ENCODE measurements around the gene OBSL1. TPM values are rescaled to one million over a fixed set of nuclear protein-coding genes. Genes with fewer than 3 reads are reported as not detected.

Gene OBSL1
- total and polyA plus RNA-seq, 10 of the 15 experiments (the other 5 are each of a cell fraction or from before 2014, with no cell fraction given) = 0.14 to 0.77 TPM; not detected in 8

DNA sequence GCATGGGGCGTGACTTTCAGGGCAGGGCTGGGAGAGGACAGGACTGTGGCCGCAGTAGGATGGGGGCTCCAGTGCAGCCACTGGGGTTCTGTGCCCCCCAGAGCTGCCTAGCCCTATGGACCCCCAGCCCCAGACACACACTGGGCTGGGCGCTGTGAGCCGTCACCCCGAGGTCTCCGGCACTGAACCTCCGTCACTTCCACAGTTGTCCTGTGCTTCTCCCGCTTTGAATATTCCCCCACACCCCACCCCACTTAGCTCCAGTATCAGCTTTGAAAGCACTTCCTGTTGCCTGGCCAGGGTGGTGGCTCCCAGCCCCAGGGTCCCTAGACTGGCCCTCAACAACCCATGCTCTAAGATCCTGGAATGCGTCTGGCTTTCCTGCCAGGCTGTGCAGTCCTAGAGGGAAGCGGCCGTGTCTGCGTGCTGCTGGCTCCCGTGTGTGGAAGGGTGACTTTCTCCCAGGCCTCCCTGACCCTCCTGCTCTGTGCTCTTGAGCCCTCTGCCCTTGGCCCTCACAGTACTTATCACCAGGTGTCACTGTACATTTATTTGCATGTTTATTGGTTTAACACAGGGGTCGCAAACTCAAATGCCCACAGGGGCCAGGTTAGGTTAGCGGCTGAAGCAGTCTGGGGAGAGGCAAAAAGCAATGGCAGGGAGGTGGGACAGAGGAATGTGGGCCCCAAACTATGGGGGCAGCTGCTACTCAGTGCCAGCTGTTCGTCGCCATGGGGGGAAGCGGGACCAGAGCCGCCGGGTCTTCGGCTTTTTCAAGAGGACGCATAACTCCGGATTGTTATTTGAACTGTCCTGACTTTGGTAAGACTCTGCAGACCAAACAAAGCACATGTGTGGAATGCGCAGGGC is 9.9 kb downstream of the OBSL1 start:
- ChIA-PET CTCF (interaction anchor here (0.7 to 2.6 kb wide), 7 partner anchors 12 to 1563 kb away, joined by 3 to 22 read pairs (median 6); partner anchors contain the start of genes CHPF and TMEM198), POLR2A (no interaction called here), RAD21 (ENCODE audit: unreplicated experiment) (interaction anchor here (1.5 kb wide), 1 partner anchor 20 kb away, joined by 3 read pairs; no protein-coding TSS in a partner anchor), SMC1A (ENCODE audit: uncharacterized antibody, unreplicated experiment) (no interaction called here)
- Histone ChIP-seq H3K4me1 (ENCODE audit: control insufficient read depth, insufficient read depth, low read length) (no peaks in the 10 kb centered on the region), H3K27me3 (replicated peaks in 1 of 2; ENCODE audit: control insufficient read depth in 2 of 2, insufficient read depth in 2 of 2, low read length in 1 of 2) (no peaks in the 10 kb centered on the region; a peak in 2 of 4 replicates), H3K36me3 (ENCODE audit: control insufficient read depth in 2 of 2, insufficient read depth in 2 of 2, low read length in 1 of 2) (no peaks in the 10 kb centered on the region), H2AFZ (ENCODE audit: control insufficient read depth, low read depth, low read length) (no peak overlapping the region), H3K9ac (ENCODE audit: control insufficient read depth, insufficient read depth, low read length) (no peak overlapping the region), H3K79me2 (ENCODE audit: control insufficient read depth, insufficient read depth, low read length) (no peaks in the 10 kb centered on the region), H3K4me3 (no peak overlapping the region), H4K20me1 (ENCODE audit: control insufficient read depth, insufficient read depth) (no peaks in the 10 kb centered on the region), H3K27ac (ENCODE audit: control insufficient read depth, insufficient read depth) (no peak overlapping the region), H3K4me2 (ENCODE audit: control insufficient read depth, insufficient read depth) (no peak overlapping the region), H3K9me3 (replicated peaks; ENCODE audit: control insufficient read depth, insufficient read depth, low read length) (no peaks in the 10 kb centered on the region)
- FAIRE-seq = no peak
- TF ChIP-seq TBL1XR1 (IDR thresholded peaks at IDR 0.05; ENCODE audit: low read depth, low read length) (no peak), TAF1 (IDR thresholded peaks at IDR 0.05; ENCODE audit: borderline replicate concordance, low read depth, low read length) (no peak), MYB (IDR thresholded peaks at IDR 0.05; ENCODE audit: borderline replicate concordance, low read depth, low read length) (no peak), LARP7 (IDR thresholded peaks at IDR 0.05) (no peak)
- no peak for ATAC-seq
- no TSS peak for BruUV-seq (replicated peaks)
- 62% methylated on average over 24 of the region's 24 CpGs for WGBS (ENCODE audit: insufficient coverage, insufficient replicate concordance, low lambda C conversion rate, missing lambda C conversion rate)
- DNase-seq (ENCODE audit: low read depth, low spot score) = no peak
- intact Hi-C loops (cut with micrococcal nuclease; ENCODE audit: unreplicated experiment) = no loop called here
- in situ Hi-C loops (cut with MboI) = no loop called here

DNA sequence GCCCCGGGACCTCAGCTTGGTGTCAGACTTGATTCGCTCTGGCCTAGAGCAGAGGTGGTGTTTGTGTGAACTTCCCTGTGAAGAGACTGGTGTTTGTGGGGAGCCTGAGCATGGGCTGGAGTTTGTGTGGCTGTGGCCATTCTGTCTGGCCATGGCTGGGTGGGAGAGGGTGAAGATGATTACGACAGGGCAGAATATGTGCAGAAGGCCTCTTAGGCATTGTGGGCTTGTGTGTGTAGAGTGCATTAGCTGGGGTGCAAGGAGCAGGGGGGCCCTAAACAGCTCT is 10.5 kb downstream of the OBSL1 start:
- SMC1A ChIA-PET (ENCODE audit: uncharacterized antibody, unreplicated experiment) = interaction anchor here (1.3 to 1.5 kb wide), 2 partner anchors 80 to 82 kb away, joined by 4 read pairs; no protein-coding TSS in a partner anchor
- H3K79me2 ChIP-seq (ENCODE audit: control insufficient read depth, insufficient read depth, low read length) = no peaks in the 10 kb centered on the region
- ATAC-seq (no peak; the same call in 1 of the 3 replicates), DNase-seq (ENCODE audit: low read depth, low spot score) (no peak), FAIRE-seq (no peak)
- H2AFZ ChIP-seq (ENCODE audit: control insufficient read depth, low read depth, low read length) = no peak overlapping the region
- POLR2A ChIA-PET = no interaction called here
- RAD21 ChIA-PET (ENCODE audit: unreplicated experiment) = interaction anchor here (1.5 kb wide), 1 partner anchor 20 kb away, joined by 3 read pairs; no protein-coding TSS in a partner anchor
- intact Hi-C loops (cut with micrococcal nuclease; ENCODE audit: unreplicated experiment) (no loop called here), in situ Hi-C loops (cut with MboI) (no loop called here)
- no peaks in the 10 kb centered on the region for H4K20me1 ChIP-seq (ENCODE audit: control insufficient read depth, insufficient read depth)
- no TSS peak for BruUV-seq (replicated peaks)
- H3K4me2 ChIP-seq (ENCODE audit: control insufficient read depth, insufficient read depth) = no peak overlapping the region
- no peaks in the 10 kb centered on the region for H3K4me1 ChIP-seq (ENCODE audit: control insufficient read depth, insufficient read depth, low read length)
- H3K4me3 ChIP-seq = no peak overlapping the region
- no peaks in the 10 kb centered on the region for H3K36me3 ChIP-seq (ENCODE audit: control insufficient read depth in 2 of 2, insufficient read depth in 2 of 2, low read length in 1 of 2)
- 19% methylated on average over 3 of the region's 3 CpGs for WGBS (ENCODE audit: insufficient coverage, insufficient replicate concordance, low lambda C conversion rate, missing lambda C conversion rate)
- H3K27ac ChIP-seq (ENCODE audit: control insufficient read depth, insufficient read depth) = no peak overlapping the region
- no peaks in the 10 kb centered on the region; a peak in 2 of 4 replicates for H3K27me3 ChIP-seq (replicated peaks in 1 of 2; ENCODE audit: control insufficient read depth in 2 of 2, insufficient read depth in 2 of 2, low read length in 1 of 2)
- CTCF ChIA-PET = interaction anchor here (0.7 to 2.6 kb wide), 12 partner anchors 10 to 1563 kb away, joined by 3 to 22 read pairs (median 4); partner anchors contain the start of genes CHPF and TMEM198
- no peaks in the 10 kb centered on the region for H3K9me3 ChIP-seq (replicated peaks; ENCODE audit: control insufficient read depth, insufficient read depth, low read length)
- no peak overlapping the region for H3K9ac ChIP-seq (ENCODE audit: control insufficient read depth, insufficient read depth, low read length)
- TF ChIP-seq SREBF1 (IDR thresholded peaks at IDR 0.05; ENCODE audit: low read length) (no peak), ETV6 (conservative IDR thresholded peaks at IDR 0.05 in 1 of 2, IDR thresholded peaks at IDR 0.05 in 1 of 2; ENCODE audit: borderline replicate concordance in 1 of 2, low read depth in 1 of 2) (no peak), ZNF24 (IDR thresholded peaks at IDR 0.05) (no peak), STAT1 (conservative IDR thresholded peaks at IDR 0.05) (no peak), HCFC1 (IDR thresholded peaks at IDR 0.05; ENCODE audit: low read length) (no peak), MYB (IDR thresholded peaks at IDR 0.05; ENCODE audit: borderline replicate concordance, low read depth, low read length) (no peak), IKZF1 (conservative IDR thresholded peaks at IDR 0.05) (no peak), SMC3 (IDR thresholded peaks at IDR 0.05; ENCODE audit: borderline replicate concordance, low read length) (no peak), SUPT20H (IDR thresholded peaks at IDR 0.05; ENCODE audit: borderline replicate concordance, control insufficient read depth, low read depth, low read length) (no peak), BACH1 (IDR thresholded peaks at IDR 0.05; ENCODE audit: borderline replicate concordance) (no peak), SIX5 (IDR thresholded peaks at IDR 0.05; ENCODE audit: low read depth, low read length, severe bottlenecking) (no peak), ZZZ3 (IDR thresholded peaks at IDR 0.05; ENCODE audit: control insufficient read depth, insufficient read length, low read depth) (no peak)
- TF ChIP-seq, protein P1, sequence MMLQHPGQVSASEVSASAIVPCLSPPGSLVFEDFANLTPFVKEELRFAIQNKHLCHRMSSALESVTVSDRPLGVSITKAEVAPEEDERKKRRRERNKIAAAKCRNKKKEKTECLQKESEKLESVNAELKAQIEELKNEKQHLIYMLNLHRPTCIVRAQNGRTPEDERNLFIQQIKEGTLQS (IDR thresholded peaks at IDR 0.05; ENCODE audit: borderline replicate concordance, extremely low read depth, low read depth, low read length) = no peak
